Left ventricle myocardium superior (tissue), 1 donor: Measurements from ENCODE around the gene TEAD3. TPM values are rescaled to one million over a fixed set of nuclear protein-coding genes. Genes with fewer than 3 reads are reported as not detected.
"Not testable (repeated sequence)": the region's sequence is repeated elsewhere in the genome, so short reads cannot be mapped to it uniquely, and the experiment has no call there.

Source experiments
- ATAC-seq: fragments of 200-7000 bp; cut with Tn5 transposase; one replicate; pipeline ENCODE4 v1.9.1; 2020; ENCODE audit warnings: mild to moderate bottlenecking, moderate library complexity
- DNase-seq: peaks from one replicate; pipeline ENCODE4 v3.0.0-alpha.2; 2020
- intact Hi-C: fragments of 100-400 bp; cut with micrococcal nuclease; formaldehyde crosslinking; loops from one replicate; pipeline ENCODE4 v1.11.0; 2022
- microRNA-seq: library from miRNA; unstranded; fragments of <30 nt; microRNA quantifications from one replicate; pipeline ENCODE4 v1.2.0, GENCODE V29; 2020; ENCODE audit warnings: borderline number of aligned reads
- total RNA-seq: library from RNA; stranded (reverse); fragmentation: NEBNext Ultra II Directional; extraction: Animal tissue kit (Norgen Biotek cat#: 25700); gene quantifications from one replicate; pipeline ENCODE4 v1.2.1, GENCODE V29; 2021
- donor health status: DM: no; HTN: yes; CAD: no; lungs with severe emphysema.

The TEAD3 gene
- total RNA-seq, 1 donor from 2014 or later = 30.4 TPM

- DNase-seq (no peak), ATAC-seq (no peak)
- intact Hi-C loops = no loop called here
Observed at GRCh38 chr6:35436071-35436857, 60.6 kb downstream of the TEAD3 start.

DNA sequence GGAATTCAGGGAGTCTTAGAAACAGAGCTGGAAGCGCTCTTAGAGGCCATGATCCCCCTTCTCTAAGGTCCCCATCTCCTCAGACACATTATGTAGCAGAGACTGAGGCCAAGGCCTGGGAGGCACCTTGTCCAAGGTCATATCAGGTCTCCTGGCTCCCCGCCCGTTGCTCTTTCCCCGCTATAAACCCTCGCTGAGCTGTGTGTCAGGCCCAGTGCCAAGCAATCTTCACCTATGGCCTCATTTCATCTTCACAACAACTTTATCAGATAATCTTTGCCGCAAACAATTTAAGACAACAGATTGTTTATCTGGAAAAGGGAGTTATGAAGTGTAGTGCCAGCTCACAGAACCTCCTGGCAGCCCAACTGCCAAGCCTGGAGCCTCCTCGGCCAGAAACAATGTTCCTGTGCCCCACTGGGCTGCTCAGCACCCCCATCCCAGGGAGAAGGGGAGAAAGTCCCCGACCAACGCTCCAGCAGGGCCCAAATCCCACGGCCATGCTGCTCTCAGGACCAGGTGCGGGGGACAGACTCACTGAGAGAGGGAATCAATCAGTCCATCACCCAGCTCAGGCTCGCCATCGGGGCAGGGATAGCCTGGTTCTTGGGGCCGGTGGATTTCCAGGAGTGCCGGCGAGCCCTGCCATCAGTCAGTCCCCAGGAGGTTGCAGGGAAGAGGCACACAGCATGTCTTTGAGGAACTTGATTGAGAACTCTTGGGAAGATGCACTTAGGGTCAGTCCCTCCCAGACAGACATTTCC is 61.6 kb downstream of the TEAD3 start:
- intact Hi-C loops = no loop called here
- DNase-seq = peak; percentile 71
- ATAC-seq = peak; percentile 88

DNA sequence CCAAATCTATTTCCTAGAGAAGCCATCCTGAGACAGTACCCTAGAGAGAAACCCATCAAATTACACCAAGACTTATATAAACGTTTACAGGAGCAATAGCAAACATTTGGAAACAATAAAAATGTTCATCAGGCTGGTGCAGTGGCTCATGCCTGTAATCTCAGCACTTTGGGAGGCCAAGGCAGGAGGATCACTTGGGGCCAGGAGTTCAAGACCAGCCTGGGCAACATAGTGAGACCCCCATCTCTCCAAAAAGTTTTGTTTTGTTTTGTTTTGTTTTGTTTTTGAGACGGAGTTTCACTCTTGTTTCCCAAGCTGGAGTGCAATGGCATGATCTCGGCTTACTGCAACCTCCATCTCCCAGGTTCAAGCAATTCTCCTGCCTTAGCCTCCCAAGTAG is 64.2 kb downstream of the TEAD3 start:
- DNase-seq, intact Hi-C loops, ATAC-seq: not testable (repeated sequence)

GRCh38 chr6:35432291-35432690 is 64.6 kb downstream of the TEAD3 start:
- intact Hi-C loops = no loop called here

GRCh38 chr6:35429463-35429862 is 67.4 kb downstream of the TEAD3 start:
- ATAC-seq = no peak
- intact Hi-C loops = no loop called here
- DNase-seq = no peak

More at GRCh38 chr6:35432291-35432690, 64.6 kb downstream of the TEAD3 start:
- ATAC-seq (no peak), DNase-seq (no peak)

DNA sequence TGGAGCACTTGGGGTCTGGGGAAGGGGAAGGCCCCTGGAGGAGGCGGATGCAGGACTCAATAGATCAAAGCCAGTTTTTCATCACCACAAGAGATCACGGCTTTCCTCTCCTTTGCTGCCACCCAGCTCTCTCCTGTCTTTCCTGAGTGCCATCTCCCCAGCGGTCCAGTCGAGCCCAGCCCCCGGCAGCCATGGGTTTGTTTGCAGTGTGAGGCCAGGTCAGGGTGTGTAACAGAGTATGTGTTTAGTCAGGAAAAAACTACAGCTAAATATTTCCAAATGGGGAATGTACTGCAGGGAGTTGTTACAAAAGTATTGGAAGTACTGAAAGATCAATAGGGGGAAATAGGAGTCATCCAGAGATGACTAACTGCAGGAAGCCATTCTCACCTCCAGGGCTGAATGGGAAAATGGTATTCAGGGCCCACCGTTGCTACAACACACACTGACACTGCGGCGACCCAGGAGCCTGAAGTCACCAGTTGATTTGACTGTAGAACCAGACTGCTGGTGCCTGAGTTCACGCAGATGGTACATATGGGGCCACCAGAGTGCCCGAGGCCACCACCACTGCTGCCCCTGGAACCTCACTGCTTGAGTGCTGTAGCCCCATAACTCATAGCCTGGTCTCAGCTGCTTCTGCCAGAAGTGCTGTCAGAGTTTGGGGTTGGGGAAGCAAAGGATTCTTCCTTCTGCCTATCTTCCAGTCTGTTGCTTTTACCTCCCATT is 68.3 kb downstream of the TEAD3 start:
- ATAC-seq (no peak), DNase-seq (no peak)
- intact Hi-C loops = no loop called here

- no peak for ATAC-seq
- intact Hi-C loops = no loop called here
- DNase-seq = no peak
Observed at GRCh38 chr6:35427851-35428321, 69.0 kb downstream of the TEAD3 start.

DNA sequence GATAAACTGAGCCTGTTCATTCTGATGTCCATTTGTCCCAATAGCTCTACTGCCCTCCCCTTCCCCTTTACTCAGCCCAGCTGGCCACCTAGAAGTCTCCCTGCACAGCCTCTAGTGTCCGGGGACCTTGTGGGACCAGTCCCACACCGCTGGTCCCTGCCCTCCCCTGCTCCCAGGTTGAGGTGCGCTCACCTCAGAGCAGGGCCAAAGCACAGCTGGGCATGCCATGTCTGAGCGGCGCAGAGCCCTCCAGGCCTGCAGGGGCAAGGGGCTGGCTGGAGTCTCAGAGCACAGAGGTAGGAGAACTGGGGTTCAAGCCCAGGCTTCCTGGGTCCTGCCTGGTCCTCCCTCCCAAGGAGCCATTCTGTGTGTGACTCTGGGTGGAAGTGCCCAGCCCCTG is 69.4 kb downstream of the TEAD3 start:
- no peak for DNase-seq
- ATAC-seq = no peak
- intact Hi-C loops = no loop called here

GRCh38 chr6:35426074-35426473 is 70.8 kb downstream of the TEAD3 start:
- ATAC-seq (peak; percentile 57), DNase-seq (no peak)
- intact Hi-C loops = no loop called here

- no peak for ATAC-seq
- DNase-seq = no peak
- intact Hi-C loops = no loop called here
Observed at GRCh38 chr6:35425284-35425683, 71.6 kb downstream of the TEAD3 start.

Small RNAs within 50 kb of the gene (microRNA-seq; reads per million reads assigned to microRNA genes)
- not detected for gene MIR7111

Other genes with a start within 250 kb of the TEAD3 start
- 44.1 TPM for gene ZNF76, start 237.3 kb downstream of the TEAD3 start, total RNA-seq
- gene DEF6, start 199.3 kb downstream of the TEAD3 start, total RNA-seq = 1.8 TPM
- gene PPARD, start 154.5 kb downstream of the TEAD3 start, total RNA-seq = 15.1 TPM
- 3.8 TPM for gene FANCE, start 44.7 kb downstream of the TEAD3 start, total RNA-seq
- gene RPL10A, start 28.7 kb downstream of the TEAD3 start, total RNA-seq = 560 TPM
- not detected for gene TULP1, start 15.8 kb upstream of the TEAD3 start, total RNA-seq
- gene FKBP5, start 191.8 kb upstream of the TEAD3 start, total RNA-seq = 82.8 TPM
- gene ARMC12, start 240.0 kb upstream of the TEAD3 start, total RNA-seq = not detected